GM06990 (cell line): Measurements from ENCODE around the gene INHBB.

Experiments used
- DNase-seq: peaks from one replicate; pipeline ENCODE4 v3.0.0-alpha.2; 2011; ENCODE audit not compliant: insufficient read length; ENCODE audit errors: extremely low read depth
- H3K27me3 ChIP-seq: replicated peaks from 2 replicates; pipeline ENCODE4 v1.6.0; 2011; ENCODE audit warnings: low read length; ENCODE audit not compliant: control insufficient read depth, insufficient read depth
- H3K36me3 ChIP-seq: 2 replicates; pipeline ENCODE4 v1.5.1; 2011; ENCODE audit warnings: low read length; ENCODE audit not compliant: control insufficient read depth, insufficient read depth
- H3K4me3 ChIP-seq: replicated peaks from 2 replicates; pipeline ENCODE4 v1.5.1; 2011; ENCODE audit warnings: low read depth, mild to moderate bottlenecking, control low read depth, low read length
- TF ChIP-seq, protein P1 (sequence below): IDR thresholded peaks from 2 replicates; pipeline ENCODE4 v1.5.1; 2011; ENCODE audit warnings: low read length, control low read depth, mild to moderate bottlenecking, inconsistent platforms; ENCODE audit not compliant: insufficient read depth, poor library complexity, severe bottlenecking

INHBB gene

DNA sequence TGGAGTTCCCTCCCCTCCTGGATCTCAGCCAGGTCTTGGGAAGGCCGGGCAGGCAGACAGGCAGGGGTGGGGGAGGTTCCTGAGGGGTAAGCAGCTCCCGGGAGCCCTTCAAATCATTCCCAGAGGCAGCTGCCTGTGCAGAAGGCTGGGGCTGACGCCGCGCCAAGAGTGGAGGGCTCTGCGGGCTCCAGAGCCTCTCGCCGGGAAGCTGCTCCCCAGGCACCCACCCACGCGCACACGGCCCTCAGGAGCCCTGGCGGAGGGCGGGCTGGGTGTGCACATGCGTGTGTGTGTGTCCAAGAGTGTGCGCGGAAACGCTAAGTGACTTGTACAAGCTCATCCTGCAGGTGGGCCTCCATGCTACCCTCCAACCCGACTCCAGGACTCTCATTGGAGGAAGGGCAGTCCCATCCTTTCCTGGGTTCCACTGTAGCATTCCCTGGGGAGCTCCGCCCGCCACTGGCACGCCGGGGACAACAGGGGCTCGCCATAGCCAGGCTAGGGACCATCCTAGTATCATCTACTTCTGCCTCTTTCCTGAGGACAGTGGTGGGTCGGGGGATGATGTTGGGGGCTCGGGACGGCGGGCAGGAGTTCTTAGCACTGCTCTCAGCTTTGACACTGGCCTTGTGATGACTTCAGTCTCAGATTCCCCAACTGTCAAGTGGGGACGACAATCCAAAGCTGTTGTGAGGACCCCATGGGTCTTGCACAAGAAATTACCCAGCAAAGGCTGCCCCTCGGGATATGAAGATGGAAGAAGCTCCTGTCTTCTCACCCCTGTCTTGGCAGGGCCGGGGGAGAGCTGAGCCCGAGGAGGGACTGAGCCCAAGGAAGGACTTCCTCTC is 50.3 kb downstream of the INHBB start:
- Histone ChIP-seq H3K4me3 (no peak overlapping the region), H3K36me3 (no peaks in the 10 kb centered on the region), H3K27me3 (peaks cover 4% of the 10 kb centered on the region; the same call in 1 of the 2 replicates)
- no peak for DNase-seq
- TF ChIP-seq, protein P1, sequence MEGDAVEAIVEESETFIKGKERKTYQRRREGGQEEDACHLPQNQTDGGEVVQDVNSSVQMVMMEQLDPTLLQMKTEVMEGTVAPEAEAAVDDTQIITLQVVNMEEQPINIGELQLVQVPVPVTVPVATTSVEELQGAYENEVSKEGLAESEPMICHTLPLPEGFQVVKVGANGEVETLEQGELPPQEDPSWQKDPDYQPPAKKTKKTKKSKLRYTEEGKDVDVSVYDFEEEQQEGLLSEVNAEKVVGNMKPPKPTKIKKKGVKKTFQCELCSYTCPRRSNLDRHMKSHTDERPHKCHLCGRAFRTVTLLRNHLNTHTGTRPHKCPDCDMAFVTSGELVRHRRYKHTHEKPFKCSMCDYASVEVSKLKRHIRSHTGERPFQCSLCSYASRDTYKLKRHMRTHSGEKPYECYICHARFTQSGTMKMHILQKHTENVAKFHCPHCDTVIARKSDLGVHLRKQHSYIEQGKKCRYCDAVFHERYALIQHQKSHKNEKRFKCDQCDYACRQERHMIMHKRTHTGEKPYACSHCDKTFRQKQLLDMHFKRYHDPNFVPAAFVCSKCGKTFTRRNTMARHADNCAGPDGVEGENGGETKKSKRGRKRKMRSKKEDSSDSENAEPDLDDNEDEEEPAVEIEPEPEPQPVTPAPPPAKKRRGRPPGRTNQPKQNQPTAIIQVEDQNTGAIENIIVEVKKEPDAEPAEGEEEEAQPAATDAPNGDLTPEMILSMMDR: no peak

DNA sequence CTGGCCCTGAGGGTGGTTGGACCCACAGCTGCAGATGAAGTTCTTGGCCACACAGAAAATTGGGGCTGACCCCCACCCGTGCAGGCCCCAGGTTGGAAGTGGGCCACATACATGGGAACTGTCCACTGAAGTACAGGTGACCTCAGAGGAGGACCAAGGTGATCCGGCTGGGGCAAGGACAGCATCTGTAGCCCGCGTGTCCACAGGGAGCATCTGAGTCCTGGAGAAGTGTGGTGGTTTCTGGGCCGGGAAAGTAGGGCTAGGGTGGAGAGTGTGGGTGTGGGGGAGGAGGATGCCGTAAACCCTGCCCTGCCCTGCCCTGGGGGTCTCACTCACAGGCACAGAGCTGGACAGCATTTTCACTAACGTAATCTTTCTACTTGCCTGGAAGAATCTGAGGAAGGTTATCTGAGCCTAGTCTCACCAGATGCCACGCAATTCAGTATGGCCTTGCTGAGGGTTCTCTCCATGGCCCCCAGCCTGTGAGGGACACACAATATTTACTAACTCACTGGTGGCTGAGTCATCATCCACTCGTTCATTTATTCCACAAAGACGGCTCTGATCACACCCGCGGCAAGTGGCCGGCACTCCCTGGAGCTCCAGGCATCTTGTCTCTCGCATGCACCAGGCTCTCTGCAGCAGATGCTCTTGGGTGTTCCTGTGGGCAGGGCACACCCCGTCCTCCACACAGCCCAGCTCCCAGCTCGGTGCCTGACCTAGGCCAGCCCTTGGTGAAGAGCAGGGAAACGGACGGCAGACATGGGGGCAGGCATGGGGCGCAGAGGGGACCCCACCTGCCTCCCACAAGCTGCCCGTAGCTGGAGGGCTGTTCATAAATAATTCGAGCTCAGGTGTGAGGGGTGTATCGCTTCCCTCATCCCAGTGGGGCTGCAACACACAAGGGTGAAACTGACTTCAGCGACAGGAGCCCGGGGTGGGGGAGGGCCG is 51.2 kb downstream of the INHBB start:
- no peaks in the 10 kb centered on the region for H3K36me3 ChIP-seq
- TF ChIP-seq, protein P1: no peak
- no peak for DNase-seq
- H3K4me3 ChIP-seq: no peak overlapping the region
- peaks cover 4% of the 10 kb centered on the region; the same call in 1 of the 2 replicates for H3K27me3 ChIP-seq

DNA sequence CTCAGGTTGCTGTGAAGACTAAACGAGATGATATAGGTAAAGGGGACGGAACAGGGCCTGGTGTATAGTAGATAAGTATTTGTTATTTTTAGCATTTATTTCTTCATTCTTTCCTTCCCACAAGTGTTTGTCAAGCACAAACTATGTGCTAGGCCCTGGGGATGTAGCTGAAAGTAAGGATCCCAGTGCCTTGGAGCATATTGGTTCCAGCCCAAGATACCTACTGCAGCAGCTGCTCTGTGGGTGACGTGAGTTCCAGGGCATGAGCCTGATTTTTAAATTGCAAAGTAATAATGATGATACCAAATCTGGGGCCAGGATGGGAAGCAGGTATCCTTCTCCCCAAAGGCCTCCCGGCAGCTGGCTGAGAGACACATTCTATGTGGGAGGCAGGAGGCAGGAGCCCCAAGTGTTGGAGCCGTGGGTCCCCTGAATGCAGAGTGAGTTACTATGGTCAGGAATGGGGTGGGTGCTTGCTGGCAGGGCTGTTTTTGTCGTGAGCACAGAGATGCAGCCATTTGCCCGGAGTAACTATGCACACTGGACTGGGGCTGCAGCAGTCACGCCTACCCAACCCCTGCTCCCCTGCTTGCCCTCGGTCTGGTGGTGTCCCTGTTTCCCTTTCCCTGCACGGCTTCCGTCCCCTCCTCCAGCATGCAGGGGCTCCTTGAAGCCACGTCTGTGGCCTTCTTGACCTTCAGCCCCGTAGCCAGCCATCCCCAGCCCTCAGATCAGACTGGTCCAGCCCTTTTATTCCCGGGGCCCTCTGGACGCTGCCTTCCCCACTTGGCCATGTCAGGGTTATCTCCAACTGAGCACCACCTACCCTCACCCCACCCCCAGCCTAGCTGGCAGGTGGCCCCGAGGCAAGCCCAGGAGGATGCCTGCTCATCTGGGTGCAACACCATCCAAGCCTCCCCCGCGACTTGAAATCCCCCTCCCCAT is 52.4 kb downstream of the INHBB start:
- TF ChIP-seq, protein P1: no peak
- H3K36me3 ChIP-seq: no peaks in the 10 kb centered on the region
- H3K4me3 ChIP-seq: no peak overlapping the region
- H3K27me3 ChIP-seq: peaks cover 4% of the 10 kb centered on the region; the same call in 1 of the 2 replicates
- no peak for DNase-seq

DNA sequence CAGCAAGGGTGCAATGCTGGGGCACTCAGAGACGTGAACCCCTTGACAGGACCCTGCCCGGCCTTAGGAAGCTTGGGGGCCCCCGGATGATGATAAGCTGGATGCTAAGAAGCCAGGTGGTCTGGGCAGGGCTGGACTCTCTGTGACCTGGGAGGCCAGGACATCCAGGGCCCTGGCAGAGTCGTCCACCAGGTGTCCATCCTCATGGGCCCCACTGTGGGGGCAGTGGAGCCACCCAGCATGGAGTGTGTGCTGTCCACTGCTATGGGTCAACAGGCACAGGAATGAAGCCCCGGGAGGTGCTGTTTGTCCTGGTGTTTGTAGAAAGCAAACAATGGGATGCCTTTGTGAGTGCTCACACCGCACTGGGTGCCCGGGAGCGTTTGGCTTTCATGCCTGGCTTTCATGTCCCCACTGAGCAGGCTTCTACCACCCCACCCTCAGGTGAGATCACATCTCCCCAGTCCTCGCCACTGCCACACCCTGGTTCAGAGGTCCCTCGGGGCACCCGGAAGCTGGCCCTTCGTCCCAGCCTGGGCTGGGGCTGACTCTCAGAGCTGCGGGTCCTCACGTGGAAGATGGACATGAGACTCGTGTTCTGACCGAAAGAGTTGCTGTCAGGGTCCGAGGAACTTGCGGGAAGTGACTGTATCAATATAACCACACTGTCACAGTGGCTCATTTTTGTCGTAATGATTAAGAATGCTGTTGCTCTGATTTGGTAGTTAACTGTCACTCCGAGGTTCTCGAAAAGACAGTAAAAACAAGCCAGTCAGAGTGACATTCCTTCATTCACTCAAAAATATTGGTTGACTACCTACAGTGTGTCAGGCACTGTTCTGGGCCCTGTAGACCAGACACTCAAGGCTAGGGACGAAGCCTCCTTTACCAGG is 53.3 kb downstream of the INHBB start:
- Histone ChIP-seq H3K36me3 (no peaks in the 10 kb centered on the region), H3K4me3 (no peak overlapping the region), H3K27me3 (peaks cover 4% of the 10 kb centered on the region; the same call in 1 of the 2 replicates)
- TF ChIP-seq, protein P1: no peak
- DNase-seq: no peak
